HepG2 (cell line): ENCODE measurements around the gene CACNA1D.

Experiments
- MIER3 ChIP-seq: IDR thresholded peaks from 2 replicates; pipeline ENCODE4 v1.6.1; 2016; ENCODE audit warnings: missing compliant biosample characterization, borderline replicate concordance
- MTA3 ChIP-seq: sonication (generic); formaldehyde crosslinking; IDR thresholded peaks from 2 replicates; pipeline ENCODE4 v1.4.0; 2020; ENCODE audit warnings: missing genetic modification reagents

DNA sequence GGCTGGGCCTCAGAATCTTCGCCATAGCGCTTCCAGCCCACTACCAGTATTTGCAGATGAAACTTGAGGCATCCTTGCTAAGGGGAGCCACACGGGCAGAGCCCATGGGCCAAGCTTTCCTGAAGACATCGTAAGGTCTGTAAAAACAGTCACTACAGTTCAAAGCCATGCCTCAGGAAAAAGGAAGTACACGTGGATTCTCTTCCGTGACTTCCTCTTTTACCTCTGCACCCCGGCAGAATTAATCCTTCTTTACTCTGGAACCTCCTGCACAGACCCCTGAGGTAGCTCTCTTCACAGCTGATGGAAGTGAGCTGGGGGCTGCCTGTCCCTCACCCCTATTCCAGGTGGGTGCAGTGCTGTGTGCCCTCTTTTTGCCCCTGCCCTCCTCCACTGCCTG lies 222.6 kb downstream of the CACNA1D start:
- TF ChIP-seq MIER3 (CRISPR knock-in tag) (no peak), MTA3 (CRISPR knock-in tag) (no peak)
